Activated CD4-positive, alpha-beta T cell treated with anti-CD3 and anti-CD28 coated beads, Interleukin-2, amount 10 ng/mL, durations not matched to agents 7 days and 5 days (primary cell): ENCODE results near the gene ZNF607. TPM values are rescaled to one million over a fixed set of nuclear protein-coding genes. Genes with fewer than 3 reads are reported as not detected.
"Not testable (repeated sequence)": the region's sequence is repeated elsewhere in the genome, so short reads cannot be mapped to it uniquely, and the experiment has no call there.

ENCODE experiments used
- CTCF ChIA-PET: fragments of 350-600 bp; sonication (Branson Sonifier 250); formaldehyde crosslinking; loops from one replicate; lab custom pipeline; 2021; ENCODE audit warnings: antibody characterized with exemption; lab: Charles Lee
- POLR2A ChIA-PET: fragments of 350-600 bp; sonication (Branson Sonifier 250); formaldehyde crosslinking; loops from one replicate; lab custom pipeline; 2021; ENCODE audit warnings: antibody characterized with exemption; lab: Charles Lee
- DNase-seq: peaks from one replicate; pipeline ENCODE4 v3.0.0-alpha.2; 2020
- H3K27ac Mint-ChIP-seq: one replicate; pipeline ENCODE4 v1.8.0; 2021; ENCODE audit warnings: mild to moderate bottlenecking, moderate library complexity, mixed read lengths
- H3K27me3 Mint-ChIP-seq: one replicate; pipeline ENCODE4 v1.8.0; 2021; ENCODE audit warnings: mixed read lengths
- H3K36me3 Mint-ChIP-seq: one replicate; pipeline ENCODE4 v1.8.0; 2021; ENCODE audit warnings: low read depth, mixed read lengths
- H3K4me1 Mint-ChIP-seq: one replicate; pipeline ENCODE4 v1.8.0; 2021; ENCODE audit warnings: mixed read lengths
- H3K4me3 Mint-ChIP-seq: one replicate; pipeline ENCODE4 v1.8.0; 2021; ENCODE audit warnings: mild to moderate bottlenecking, moderate library complexity, mixed read lengths
- H3K9me3 Mint-ChIP-seq: one replicate; pipeline ENCODE4 v1.8.0; 2021; ENCODE audit warnings: mixed read lengths
- total RNA-seq, 2 experiments: library from RNA; stranded (reverse); gene quantifications; one replicate each; pipeline ENCODE4 v1.2.3, GENCODE V29; 2021

ZNF607 gene
- 1 to 10 TPM; 4.5 to 6.2 TPM for total RNA-seq

GRCh38 chr19:37719111-37719926 is at the start of gene ZNF607:
TSS of gene ZNF607 (minus strand) at chr19:37719761. CDS start at chr19:37711618, 8,143 bp downstream.
- peaks cover 14% of the 10 kb centered on the region for H3K4me1 Mint-ChIP-seq
- peaks cover 18% of the 10 kb centered on the region for H3K9me3 Mint-ChIP-seq
- no peaks in the 10 kb centered on the region for H3K27me3 Mint-ChIP-seq
- peak within 1 kb of the TSS; percentile 83 for H3K27ac Mint-ChIP-seq
- DNase-seq: peak; percentile 86
- POLR2A ChIA-PET: no interaction called here
- H3K4me3 Mint-ChIP-seq: peak within 1 kb of the TSS; percentile 85
- H3K36me3 Mint-ChIP-seq: peaks cover 25% of the 10 kb centered on the region
- CTCF ChIA-PET: no interaction called here

GRCh38 chr19:37763488-37763887 is 43.9 kb upstream of the ZNF607 start:
- peaks cover 57% of the 10 kb centered on the region for H3K36me3 Mint-ChIP-seq
- H3K27me3 Mint-ChIP-seq: no peaks in the 10 kb centered on the region
- DNase-seq: no peak
- no peaks in the 10 kb centered on the region for H3K4me1 Mint-ChIP-seq
- peaks cover 28% of the 10 kb centered on the region for H3K9me3 Mint-ChIP-seq
- no peak overlapping the region for H3K27ac Mint-ChIP-seq
- ChIA-PET POLR2A (no interaction called here), CTCF (no interaction called here)
- no peak overlapping the region for H3K4me3 Mint-ChIP-seq

- Mint-ChIP-seq H3K36me3 (peaks cover 36% of the 10 kb centered on the region), H3K9me3 (peaks cover 32% of the 10 kb centered on the region)
- DNase-seq, H3K4me3 Mint-ChIP-seq, POLR2A ChIA-PET, H3K27me3 Mint-ChIP-seq, H3K27ac Mint-ChIP-seq, CTCF ChIA-PET, H3K4me1 Mint-ChIP-seq: not testable (repeated sequence)
Observed at GRCh38 chr19:37757683-37758082, 38.1 kb upstream of the ZNF607 start.

GRCh38 chr19:37738371-37738770 is 18.8 kb upstream of the ZNF607 start:
- Mint-ChIP-seq H3K9me3 (peaks cover 68% of the 10 kb centered on the region), H3K36me3 (peaks cover 47% of the 10 kb centered on the region), H3K4me3 (no peak overlapping the region), H3K27me3 (no peaks in the 10 kb centered on the region), H3K27ac (no peak overlapping the region), H3K4me1 (no peaks in the 10 kb centered on the region)
- ChIA-PET CTCF (no interaction called here), POLR2A (no interaction called here)
- DNase-seq: no peak

GRCh38 chr19:37725181-37725580 is 5.6 kb upstream of the ZNF607 start:
- CTCF ChIA-PET: interaction anchor here (0.9 kb wide), 1 partner anchor 12 kb away, joined by 4 read pairs; no protein-coding TSS in a partner anchor
- no peak overlapping the region for H3K27ac Mint-ChIP-seq
- no peaks in the 10 kb centered on the region for H3K27me3 Mint-ChIP-seq
- H3K4me3 Mint-ChIP-seq: no peak overlapping the region
- no peaks in the 10 kb centered on the region for H3K4me1 Mint-ChIP-seq
- POLR2A ChIA-PET: no interaction called here
- H3K9me3 Mint-ChIP-seq: peaks cover 14% of the 10 kb centered on the region
- H3K36me3 Mint-ChIP-seq: peaks cover 4% of the 10 kb centered on the region
- no peak for DNase-seq

GRCh38 chr19:37719927-37720265 is 335 bp upstream of the ZNF607 start:
- Mint-ChIP-seq H3K4me1 (peaks cover 14% of the 10 kb centered on the region), H3K27me3 (no peaks in the 10 kb centered on the region), H3K4me3 (peak overlapping the region; percentile 85), H3K9me3 (peaks cover 18% of the 10 kb centered on the region), H3K27ac (peak overlapping the region; percentile 83), H3K36me3 (peaks cover 20% of the 10 kb centered on the region)
- ChIA-PET POLR2A (no interaction called here), CTCF (no interaction called here)
- no peak for DNase-seq

- Mint-ChIP-seq H3K4me3 (peak overlapping the region; percentile 85), H3K9me3 (peaks cover 17% of the 10 kb centered on the region), H3K36me3 (peaks cover 28% of the 10 kb centered on the region), H3K4me1 (peaks cover 14% of the 10 kb centered on the region), H3K27me3 (no peaks in the 10 kb centered on the region), H3K27ac (peak overlapping the region; percentile 78)
- no peak for DNase-seq
- ChIA-PET CTCF (no interaction called here), POLR2A (no interaction called here)
Observed at GRCh38 chr19:37718304-37718703, 1.3 kb downstream of the ZNF607 start.

GRCh38 chr19:37716140-37716539 is 3.4 kb downstream of the ZNF607 start:
- POLR2A ChIA-PET: interaction anchor here (0.7 kb wide), 1 partner anchor 61 kb away, joined by 3 read pairs; no protein-coding TSS in a partner anchor
- Mint-ChIP-seq H3K4me3 (no peak overlapping the region), H3K36me3 (peaks cover 41% of the 10 kb centered on the region), H3K27ac (no peak overlapping the region), H3K9me3 (peaks cover 24% of the 10 kb centered on the region), H3K27me3 (no peaks in the 10 kb centered on the region), H3K4me1 (peaks cover 14% of the 10 kb centered on the region)
- DNase-seq: no peak
- CTCF ChIA-PET: no interaction called here

- Mint-ChIP-seq H3K27me3 (no peaks in the 10 kb centered on the region), H3K4me1 (no peaks in the 10 kb centered on the region), H3K27ac (no peak overlapping the region), H3K9me3 (peaks cover 42% of the 10 kb centered on the region), H3K4me3 (no peak overlapping the region), H3K36me3 (peaks cover 70% of the 10 kb centered on the region)
- DNase-seq: no peak
- ChIA-PET POLR2A (interaction anchor here (0.7 kb wide), 1 partner anchor 43 kb away, joined by 7 read pairs; no protein-coding TSS in a partner anchor), CTCF (no interaction called here)
Observed at GRCh38 chr19:37706052-37706605, 13.4 kb downstream of the ZNF607 start.

- ChIA-PET POLR2A (no interaction called here), CTCF (no interaction called here)
- Mint-ChIP-seq H3K27me3 (no peaks in the 10 kb centered on the region), H3K4me1 (no peaks in the 10 kb centered on the region), H3K4me3 (no peak overlapping the region), H3K36me3 (peaks cover 48% of the 10 kb centered on the region), H3K9me3 (peaks cover 54% of the 10 kb centered on the region), H3K27ac (no peak overlapping the region)
- no peak for DNase-seq
Observed at GRCh38 chr19:37699057-37699456, 20.5 kb downstream of the ZNF607 start.

- CTCF ChIA-PET: no interaction called here
- H3K36me3 Mint-ChIP-seq: peaks cover 45% of the 10 kb centered on the region
- POLR2A ChIA-PET: no interaction called here
Observed at GRCh38 chr19:37698216-37698615, 21.3 kb downstream of the ZNF607 start.

GRCh38 chr19:37695144-37695899 is 24.2 kb downstream of the ZNF607 start:
- POLR2A ChIA-PET: interaction anchor here (0.7 kb wide), 1 partner anchor 44 kb away, joined by 4 read pairs; no protein-coding TSS in a partner anchor

More at GRCh38 chr19:37698216-37698615, 21.3 kb downstream of the ZNF607 start:
- no peak overlapping the region for H3K27ac Mint-ChIP-seq
- H3K27me3 Mint-ChIP-seq: no peaks in the 10 kb centered on the region
- no peaks in the 10 kb centered on the region for H3K4me1 Mint-ChIP-seq
- no peak overlapping the region for H3K4me3 Mint-ChIP-seq
- peaks cover 53% of the 10 kb centered on the region for H3K9me3 Mint-ChIP-seq
- no peak for DNase-seq

More at GRCh38 chr19:37695144-37695899, 24.2 kb downstream of the ZNF607 start:
- peaks cover 39% of the 10 kb centered on the region for H3K9me3 Mint-ChIP-seq
- peaks cover 40% of the 10 kb centered on the region for H3K36me3 Mint-ChIP-seq
- no peak overlapping the region for H3K4me3 Mint-ChIP-seq
- CTCF ChIA-PET: interaction anchor here (0.5 to 0.6 kb wide), 2 partner anchors 132 to 948 kb away, joined by 4 read pairs; no protein-coding TSS in a partner anchor
- no peaks in the 10 kb centered on the region for H3K27me3 Mint-ChIP-seq
- H3K4me1 Mint-ChIP-seq: peaks cover 10% of the 10 kb centered on the region
- DNase-seq: no peak
- H3K27ac Mint-ChIP-seq: no peak overlapping the region
